Thymus (tissue), 11 donors: ENCODE measurements around the gene GGT6. TPM values are rescaled to one million over a fixed set of nuclear protein-coding genes. Genes with fewer than 3 reads are reported as not detected.

Source experiments
- DNase-seq, 9 donors: peaks; one replicate each; pipeline ENCODE4 v3.0.0-alpha.2; 2013; ENCODE audit warnings: low spot score in 9 of 9, low read depth in 6 of 9, missing footprints in 1 of 9
- H3K27ac ChIP-seq, 2 donors: one replicate each; pipeline ENCODE4 v1.5.1; 2013; ENCODE audit warnings: control low read depth in 1 of 2, low read depth in 1 of 2, low read length in 1 of 2, mild to moderate bottlenecking in 1 of 2, moderate library complexity in 1 of 2
- H3K27me3 ChIP-seq, 2 donors: one replicate each; pipeline ENCODE4 v1.5.1; 2013; ENCODE audit warnings: low read length in 1 of 2; ENCODE audit not compliant: control insufficient read depth in 2 of 2, insufficient read depth in 1 of 2
- H3K36me3 ChIP-seq, 2 donors: one replicate each; pipeline ENCODE4 v1.5.1; 2013; ENCODE audit warnings: low read length in 1 of 2, mild to moderate bottlenecking in 1 of 2, moderate library complexity in 1 of 2; ENCODE audit not compliant: control insufficient read depth in 2 of 2, insufficient read depth in 2 of 2
- H3K4me1 ChIP-seq, 2 donors: one replicate each; pipeline ENCODE4 v1.5.1; 2013; ENCODE audit warnings: low read length in 2 of 2; ENCODE audit not compliant: control insufficient read depth in 2 of 2, insufficient read depth in 2 of 2
- H3K4me3 ChIP-seq, 2 donors: one replicate each; pipeline ENCODE4 v1.5.1; 2013; ENCODE audit warnings: low read length in 2 of 2, control low read depth in 1 of 2, mild to moderate bottlenecking in 1 of 2
- H3K9me3 ChIP-seq, 2 donors: one replicate each; pipeline ENCODE4 v1.5.1; 2013; ENCODE audit warnings: low read length in 1 of 2, mild to moderate bottlenecking in 1 of 2; ENCODE audit not compliant: control insufficient read depth in 2 of 2, insufficient read depth in 1 of 2
- WGBS: extraction: QIAGEN DNeasy Blood & Tissue Kit; methylation state at CpG from one replicate; pipeline ENCODE4 v1.1.7; 2013; 5-methylcytosine and 5-hydroxymethylcytosine counted together
- polyA plus RNA-seq: library from polyadenylated mRNA; stranded (reverse); fragments of 200-250 nt; gene quantifications from one replicate; pipeline ENCODE4 v1.2.3, GENCODE V29; 2013
- total RNA-seq: library from RNA; stranded (reverse); fragments of 120-200 nt; gene quantifications from one replicate; pipeline ENCODE4 v1.2.4, GENCODE V29; 2013
- donor health status: healthy.

The GGT6 gene
- total and polyA plus RNA-seq, 2 donors: 0.90 to 3.7 TPM

DNA sequence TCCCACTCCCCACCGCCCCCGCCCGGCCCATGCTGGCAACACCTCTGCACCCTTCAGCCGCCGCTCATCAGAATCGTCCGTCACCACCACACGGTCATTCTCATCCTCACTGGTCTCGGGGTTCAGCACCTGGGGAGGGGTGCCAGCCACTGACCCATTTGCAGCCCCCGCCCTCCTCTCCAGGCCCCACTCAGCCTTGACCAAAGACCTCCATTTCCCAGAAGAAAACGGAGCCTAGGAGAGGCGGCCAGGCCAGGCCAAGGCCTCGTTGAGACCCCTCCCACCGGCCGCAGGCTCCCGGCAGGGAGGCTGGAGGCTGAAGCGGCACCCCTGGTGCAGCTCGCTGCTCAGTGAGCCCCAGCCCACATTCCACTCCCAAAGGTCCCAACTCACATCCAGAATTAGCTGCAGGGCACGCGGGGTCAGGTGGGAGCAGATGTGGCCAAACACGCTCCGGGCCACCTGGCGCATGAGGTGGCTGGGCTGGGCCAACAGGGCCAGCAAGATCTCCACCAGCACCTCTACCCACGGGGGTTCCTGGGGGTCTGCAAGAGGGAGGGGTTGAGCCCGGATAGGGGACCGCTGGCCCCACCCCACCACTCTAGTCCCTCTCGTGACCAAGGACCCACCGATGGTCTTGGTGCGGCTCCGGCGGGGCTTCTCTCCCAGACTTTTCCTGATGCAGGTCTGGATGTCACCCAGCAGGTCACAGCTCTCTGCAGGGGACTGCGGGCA lies 15.0 kb downstream of the GGT6 start:
- WGBS: 97% methylated on average over 32 of the region's 32 CpGs
- no peaks in the 10 kb centered on the region for H3K27me3 ChIP-seq
- H3K4me3 ChIP-seq: no peak overlapping the region
- no peak overlapping the region for H3K27ac ChIP-seq
- H3K36me3 ChIP-seq: peaks cover 76 to 84% of the 10 kb centered on the region in 2 donors
- DNase-seq: no peak
- H3K9me3 ChIP-seq: peaks cover 1 to 6% of the 10 kb centered on the region in 2 donors
- H3K4me1 ChIP-seq: peaks cover 0 to 6% of the 10 kb centered on the region in 2 donors

- peaks cover 1 to 6% of the 10 kb centered on the region in 2 donors for H3K9me3 ChIP-seq
- no peak overlapping the region for H3K27ac ChIP-seq
- 98% methylated on average over 18 of the region's 18 CpGs for WGBS
- DNase-seq: no peak
- no peak overlapping the region for H3K4me3 ChIP-seq
- peaks cover 76 to 79% of the 10 kb centered on the region in 2 donors for H3K36me3 ChIP-seq
- no peaks in the 10 kb centered on the region for H3K27me3 ChIP-seq
- peaks cover 0 to 2% of the 10 kb centered on the region in 2 donors for H3K4me1 ChIP-seq
Measured at GRCh38 chr17:4544951-4545216, 15.5 kb downstream of the GGT6 start.

DNA sequence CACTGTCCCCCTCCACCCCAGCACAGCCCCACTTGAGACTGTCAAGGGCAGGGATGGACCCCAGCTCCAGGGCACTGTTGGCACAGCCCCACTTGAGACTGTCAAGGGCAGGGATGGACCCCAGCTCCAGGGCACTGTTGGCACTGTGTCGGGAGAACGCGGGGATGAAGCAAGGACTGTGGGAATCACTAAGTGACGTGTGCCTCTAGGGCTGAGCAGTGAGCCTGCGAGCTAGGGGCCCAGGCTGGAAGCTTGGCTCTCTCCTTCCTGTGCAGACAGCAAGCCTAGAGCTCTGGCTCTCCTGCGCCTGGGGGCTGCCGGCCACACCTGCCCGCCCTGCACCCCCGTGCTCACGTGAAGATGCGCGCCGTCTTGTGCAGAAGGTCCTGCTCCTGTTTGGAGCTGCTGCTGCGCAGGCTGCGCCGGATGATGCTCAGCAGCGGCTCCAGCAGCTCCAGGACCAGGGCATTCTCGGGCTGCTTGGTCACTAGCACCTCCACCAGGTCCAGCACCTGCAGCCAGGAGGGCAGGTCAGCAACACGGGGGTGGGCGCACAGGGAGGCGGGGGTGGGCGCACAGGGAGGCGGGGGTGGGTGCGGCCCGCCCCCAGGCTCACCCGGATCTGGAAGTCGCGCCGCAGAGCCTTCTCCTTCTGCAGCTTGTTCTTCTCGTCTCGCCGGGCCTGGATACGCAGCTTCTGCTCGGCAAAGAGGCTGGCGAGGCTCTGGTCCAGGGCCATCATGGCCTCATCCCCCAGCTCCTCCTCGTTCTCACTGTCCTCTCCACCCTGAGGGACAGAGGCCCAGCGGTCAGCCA lies 16.0 kb downstream of the GGT6 start:
- H3K36me3 ChIP-seq: peaks cover 77 to 79% of the 10 kb centered on the region in 2 donors
- no peaks in the 10 kb centered on the region for H3K4me1 ChIP-seq
- H3K9me3 ChIP-seq: peaks cover 1 to 6% of the 10 kb centered on the region in 2 donors
- H3K4me3 ChIP-seq: no peak overlapping the region
- WGBS: 97% methylated on average over 37 of the region's 37 CpGs
- no peak for DNase-seq
- no peaks in the 10 kb centered on the region for H3K27me3 ChIP-seq
- no peak overlapping the region for H3K27ac ChIP-seq

- WGBS: 97% methylated on average over 19 of the region's 19 CpGs
Measured at GRCh38 chr17:4543557-4544026, 16.8 kb downstream of the GGT6 start.

DNA sequence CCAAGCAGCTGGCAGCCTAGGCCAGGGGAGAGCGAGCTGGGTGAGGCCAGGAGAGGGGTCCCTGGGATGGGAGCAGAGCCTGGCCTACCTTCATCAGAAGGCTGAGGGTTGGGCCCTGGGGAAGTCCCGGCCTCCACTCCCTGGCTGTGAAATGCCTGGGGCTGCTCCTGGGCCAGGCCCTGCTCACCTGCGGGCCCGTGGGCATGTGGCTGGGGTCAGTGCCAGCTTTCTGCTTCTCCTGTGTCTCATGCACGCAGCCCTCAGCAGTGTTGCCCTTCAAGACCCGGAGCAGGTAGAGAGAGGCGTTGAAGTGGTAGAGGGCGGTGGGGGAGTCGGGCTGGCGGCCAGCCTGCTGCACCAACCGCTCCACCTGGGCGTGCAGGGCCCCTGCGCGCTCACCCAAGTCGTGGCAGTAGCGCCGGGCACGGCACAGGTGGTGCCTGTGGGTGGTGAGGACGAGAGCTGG lies 17.6 kb downstream of the GGT6 start:
- Histone ChIP-seq H3K4me1 (no peaks in the 10 kb centered on the region), H3K27me3 (no peaks in the 10 kb centered on the region), H3K9me3 (peaks cover 1 to 6% of the 10 kb centered on the region in 2 donors), H3K27ac (no peak overlapping the region), H3K36me3 (peaks cover 74 to 77% of the 10 kb centered on the region in 2 donors), H3K4me3 (no peak overlapping the region)
- 98% methylated on average over 19 of the region's 19 CpGs for WGBS
- DNase-seq: no peak

More at GRCh38 chr17:4543557-4544026, 16.8 kb downstream of the GGT6 start:
- no peak overlapping the region for H3K27ac ChIP-seq
- H3K4me1 ChIP-seq: no peaks in the 10 kb centered on the region
- DNase-seq: no peak
- peaks cover 1 to 6% of the 10 kb centered on the region in 2 donors for H3K9me3 ChIP-seq
- H3K36me3 ChIP-seq: peaks cover 77 to 80% of the 10 kb centered on the region in 2 donors
- no peaks in the 10 kb centered on the region for H3K27me3 ChIP-seq
- H3K4me3 ChIP-seq: no peak overlapping the region

- H3K27ac ChIP-seq: no peak overlapping the region
- no peak for DNase-seq
- H3K4me1 ChIP-seq: peaks cover 0 to under 1% of the 10 kb centered on the region in 2 donors
- WGBS: 96% methylated on average over 14 of the region's 14 CpGs
- H3K9me3 ChIP-seq: peaks cover 1 to 6% of the 10 kb centered on the region in 2 donors
- H3K36me3 ChIP-seq: peaks cover 72 to 75% of the 10 kb centered on the region in 2 donors
- no peak overlapping the region for H3K4me3 ChIP-seq
- H3K27me3 ChIP-seq: no peaks in the 10 kb centered on the region
Measured at GRCh38 chr17:4542003-4542725, 18.2 kb downstream of the GGT6 start.

DNA sequence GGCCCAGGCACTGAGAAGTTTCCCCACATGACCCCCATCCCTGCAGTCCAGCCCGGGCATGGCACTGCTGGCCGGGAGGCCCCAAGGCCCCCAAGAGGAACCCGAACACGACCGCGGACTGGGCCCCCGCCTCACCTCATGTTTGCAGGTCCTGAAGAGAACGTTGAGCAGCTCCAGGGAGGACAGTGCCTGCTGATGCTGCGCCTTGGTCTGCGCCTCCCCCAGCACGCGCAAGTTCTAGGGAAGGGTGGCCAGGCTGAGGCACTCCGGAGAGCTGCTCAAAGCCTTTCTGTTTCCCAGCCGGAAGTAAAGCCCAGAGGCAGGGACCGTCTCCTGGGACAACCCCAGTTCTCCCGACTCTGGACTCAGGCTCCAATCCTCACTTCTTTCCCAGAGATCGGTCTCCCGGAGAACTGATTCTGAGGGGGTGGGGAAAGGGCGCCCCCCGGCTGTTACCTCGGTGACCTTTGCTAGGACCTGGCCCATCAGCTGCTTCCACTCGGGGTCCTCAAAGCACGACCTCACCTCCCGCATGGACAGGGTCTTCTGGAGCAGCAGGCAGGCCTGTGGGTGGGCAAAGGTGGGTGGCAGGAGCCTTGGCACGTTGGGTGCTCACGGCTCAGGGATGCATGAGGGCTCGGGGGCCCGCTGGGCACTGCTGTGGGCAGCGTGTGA lies 18.9 kb downstream of the GGT6 start:
- 94% methylated on average over 29 of the region's 29 CpGs for WGBS
- H3K4me3 ChIP-seq: no peak overlapping the region
- H3K36me3 ChIP-seq: peaks cover 68 to 71% of the 10 kb centered on the region in 2 donors
- no peaks in the 10 kb centered on the region for H3K27me3 ChIP-seq
- H3K4me1 ChIP-seq: peaks cover 0 to 7% of the 10 kb centered on the region in 2 donors
- peaks cover 1 to 6% of the 10 kb centered on the region in 2 donors for H3K9me3 ChIP-seq
- DNase-seq: no peak
- H3K27ac ChIP-seq: no peak overlapping the region

DNA sequence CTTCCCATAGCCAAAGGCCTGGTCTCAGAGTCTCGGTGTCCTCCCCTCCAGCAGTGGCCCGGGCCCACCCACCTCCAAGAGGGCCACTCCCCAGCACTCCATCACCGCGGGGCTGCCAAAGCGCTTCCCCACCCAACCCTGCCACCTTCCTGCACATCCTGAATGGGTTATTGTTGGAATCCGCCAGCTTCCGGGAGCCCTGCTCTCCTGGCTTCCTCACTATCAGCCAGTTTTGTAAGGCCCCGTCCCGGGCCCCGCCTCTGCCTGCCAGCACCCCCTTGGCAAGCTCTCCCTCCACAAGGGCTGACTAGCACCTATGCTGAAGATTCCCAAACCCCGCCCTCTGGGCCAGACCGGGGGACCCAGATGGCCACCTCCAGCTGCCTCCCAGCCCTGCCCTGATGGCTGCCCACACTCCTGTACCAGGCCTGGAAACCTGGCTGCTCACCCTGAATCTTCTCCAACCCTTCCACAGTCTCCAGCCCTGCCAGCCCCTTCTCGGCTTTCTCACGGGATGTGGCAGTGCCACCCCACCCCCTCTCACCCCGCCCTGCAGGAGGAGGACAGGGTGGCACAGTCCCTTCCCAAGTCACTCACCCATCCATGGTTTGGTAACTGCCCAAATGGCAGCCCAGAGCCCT lies 19.6 kb downstream of the GGT6 start:
- Histone ChIP-seq H3K36me3 (peaks cover 68% of the 10 kb centered on the region in 2 donors), H3K4me1 (peaks cover 0 to 7% of the 10 kb centered on the region in 2 donors)
- 88% methylated on average over 15 of the region's 15 CpGs for WGBS

More for the DNA sequence above, 19.6 kb downstream of the GGT6 start:
- Histone ChIP-seq H3K9me3 (peaks cover 1 to 6% of the 10 kb centered on the region in 2 donors), H3K4me3 (no peak overlapping the region), H3K27ac (no peak overlapping the region), H3K27me3 (no peaks in the 10 kb centered on the region)
- DNase-seq: no peak
